Panc1 (cell line): ENCODE measurements around the gene TRAPPC10. TPM values are rescaled to one million over a fixed set of nuclear protein-coding genes. Genes with fewer than 3 reads are reported as not detected.
"Not testable (repeated sequence)": the region's sequence is repeated elsewhere in the genome, so short reads cannot be mapped to it uniquely, and the experiment has no call there.

ENCODE experiments used
- ATAC-seq: fragments of 200-7000 bp; cut with Tn5 transposase; 2 replicates; pipeline ENCODE4 v1.9.1; 2020; ENCODE audit warnings: mild to moderate bottlenecking, moderate library complexity
- BruUV-seq: library from RNA; stranded (reverse); fragments of 400-500 nt; replicated peaks from 2 replicates; lab custom pipeline; 2021; lab: Mats Ljungman, UMichigan
- CTCF ChIA-PET: fragments of 300-600 bp; sonication (Branson Sonifier 250); formaldehyde crosslinking; loops from one replicate; lab custom pipeline; 2022; ENCODE audit warnings: antibody characterized with exemption; lab: Charles Lee
- POLR2A ChIA-PET: fragments of 300-600 bp; sonication (Branson Sonifier 250); formaldehyde crosslinking; loops from one replicate; lab custom pipeline; 2022; ENCODE audit warnings: antibody characterized with exemption; lab: Charles Lee
- DNase-seq: peaks from one replicate; pipeline ENCODE4 v3.0.0-alpha.2; 2010; ENCODE audit warnings: low read depth, low spot score
- H3K27ac ChIP-seq: 2 replicates; pipeline ENCODE4 v1.5.1; 2011; ENCODE audit warnings: mild to moderate bottlenecking, low read length, inconsistent platforms
- H3K27me3 ChIP-seq: fragments of 200-500 bp; sonication (Bioruptor generic); 2 replicates; pipeline ENCODE4 v1.6.0; 2014; ENCODE audit warnings: low read length, inconsistent platforms; ENCODE audit not compliant: control insufficient read depth, insufficient read depth
- H3K36me3 ChIP-seq: fragments of 200-500 bp; sonication (Bioruptor generic); 2 replicates; pipeline ENCODE4 v1.5.1; 2014; ENCODE audit warnings: inconsistent platforms, mild to moderate bottlenecking, low read length, moderate library complexity; ENCODE audit not compliant: control insufficient read depth, insufficient read depth
- H3K4me1 ChIP-seq: 2 replicates; pipeline ENCODE4 v1.5.1; 2011; ENCODE audit warnings: inconsistent platforms, mild to moderate bottlenecking, low read length, moderate library complexity; ENCODE audit not compliant: control insufficient read depth, insufficient read depth
- H3K4me3 ChIP-seq, 2 experiments: 2 replicates each; pipeline ENCODE4 v1.5.1; 2011 to 2012; ENCODE audit warnings: low read depth in 2 of 2, low read length in 2 of 2, mild to moderate bottlenecking in 2 of 2, inconsistent platforms in 1 of 2, moderate library complexity in 1 of 2
- H3K9me3 ChIP-seq: fragments of 200-500 bp; sonication (Bioruptor generic); 2 replicates; pipeline ENCODE4 v1.5.1; 2014; ENCODE audit warnings: low read depth, mild to moderate bottlenecking, inconsistent platforms, low read length, moderate library complexity; ENCODE audit not compliant: control insufficient read depth, insufficient read depth
- in situ Hi-C: cut with HindIII; loops from 2 replicates; pipeline ENCODE4 v1.10.0; 2016; ENCODE audit warnings: low sequenced_read_pairs, low pct_unique_long_range_greater_than_20kb
- intact Hi-C: fragments of 100-400 bp; cut with micrococcal nuclease; formaldehyde crosslinking; loops from one replicate; pipeline ENCODE4 v1.10.0; 2022; ENCODE audit not compliant: unreplicated experiment
- total RNA-seq: library from RNA; stranded (reverse); gene quantifications from one replicate; pipeline ENCODE4 v1.2.1, GENCODE V29; 2021; ENCODE audit not compliant: unreplicated experiment

The TRAPPC10 gene
- total RNA-seq, 1 experiment from 2014 or later: 34.5 TPM

DNA sequence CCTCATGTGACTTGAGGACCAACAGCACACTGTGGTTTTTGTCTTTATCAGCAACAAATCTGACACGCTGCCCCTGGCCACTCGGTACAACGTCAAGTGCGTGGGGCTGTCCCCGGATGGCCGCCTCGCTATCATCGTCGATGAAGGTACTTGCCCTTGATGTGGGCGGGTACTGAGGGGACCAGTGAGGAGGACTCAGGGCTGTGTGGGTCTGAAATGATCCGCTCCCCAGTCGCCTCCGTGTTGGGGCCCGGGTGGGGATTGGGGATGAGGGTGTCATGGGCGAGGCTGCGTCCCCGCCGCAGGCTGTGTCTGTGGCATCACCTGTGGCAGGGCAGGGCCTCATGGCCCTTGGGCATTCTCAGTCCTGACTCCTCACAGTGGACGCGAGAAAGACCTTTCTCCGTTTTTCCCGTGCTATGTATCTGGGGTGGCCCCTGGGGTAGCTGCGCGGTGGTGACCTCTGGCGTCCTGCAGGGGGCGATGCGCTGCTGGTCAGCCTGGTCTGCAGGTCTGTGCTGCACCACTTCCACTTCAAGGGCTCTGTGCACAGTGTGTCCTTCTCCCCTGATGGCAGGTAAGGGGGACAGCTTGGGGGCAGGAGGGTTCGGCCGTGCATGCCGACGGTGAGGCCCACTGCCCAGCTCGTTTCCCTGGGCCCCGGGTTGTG, 101.7 kb downstream of the TRAPPC10 start:
- H3K4me3 ChIP-seq, H3K27me3 ChIP-seq, H3K36me3 ChIP-seq, DNase-seq, ATAC-seq, in situ Hi-C loops, intact Hi-C loops, H3K4me1 ChIP-seq, H3K9me3 ChIP-seq, CTCF ChIA-PET, BruUV-seq, POLR2A ChIA-PET, H3K27ac ChIP-seq: not testable (repeated sequence)

DNA sequence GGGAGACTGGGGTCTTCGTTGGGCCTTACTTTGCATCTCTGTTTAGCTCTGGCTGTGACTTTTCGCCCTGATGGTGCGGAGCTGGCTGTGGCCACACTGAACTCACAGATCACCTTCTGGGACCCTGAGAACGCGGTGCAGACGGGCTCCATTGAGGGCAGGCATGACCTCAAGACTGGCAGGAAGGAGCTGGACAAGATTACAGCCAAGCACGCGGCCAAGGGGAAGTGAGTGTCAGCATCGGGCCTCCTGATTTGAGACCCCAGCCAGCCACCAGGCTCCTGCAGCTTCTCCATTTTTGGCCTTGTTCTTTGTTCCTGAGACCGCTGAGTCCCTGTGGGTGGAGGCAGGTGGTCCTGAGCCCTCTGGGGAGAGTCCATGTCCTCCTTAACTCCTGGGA, 110.0 kb downstream of the TRAPPC10 start:
- H3K9me3 ChIP-seq, H3K27me3 ChIP-seq, BruUV-seq, intact Hi-C loops, H3K27ac ChIP-seq, ATAC-seq, H3K4me3 ChIP-seq, DNase-seq, POLR2A ChIA-PET, H3K4me1 ChIP-seq, CTCF ChIA-PET, H3K36me3 ChIP-seq, in situ Hi-C loops: not testable (repeated sequence)

DNA sequence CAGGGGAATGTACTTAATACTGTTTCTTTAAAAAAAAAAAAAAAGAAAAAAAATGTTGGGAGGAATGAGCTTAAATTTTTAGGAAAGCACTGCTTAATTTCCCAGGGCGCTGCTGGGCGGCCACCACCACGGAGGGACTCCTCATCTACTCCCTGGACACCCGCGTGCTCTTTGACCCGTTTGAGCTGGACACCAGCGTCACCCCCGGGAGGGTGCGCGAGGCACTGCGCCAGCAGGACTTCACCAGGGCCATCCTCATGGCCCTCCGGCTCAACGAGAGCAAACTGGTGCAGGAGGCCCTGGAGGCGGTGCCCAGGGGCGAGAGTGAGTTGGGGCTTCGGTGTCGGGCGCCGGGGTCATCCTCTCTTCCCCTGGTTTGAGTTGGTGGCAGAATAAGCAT, 115.7 kb downstream of the TRAPPC10 start:
- intact Hi-C loops, ATAC-seq, H3K36me3 ChIP-seq, H3K4me3 ChIP-seq, in situ Hi-C loops, H3K27ac ChIP-seq, DNase-seq, H3K9me3 ChIP-seq, BruUV-seq, H3K4me1 ChIP-seq, H3K27me3 ChIP-seq, CTCF ChIA-PET, POLR2A ChIA-PET: not testable (repeated sequence)

DNA sequence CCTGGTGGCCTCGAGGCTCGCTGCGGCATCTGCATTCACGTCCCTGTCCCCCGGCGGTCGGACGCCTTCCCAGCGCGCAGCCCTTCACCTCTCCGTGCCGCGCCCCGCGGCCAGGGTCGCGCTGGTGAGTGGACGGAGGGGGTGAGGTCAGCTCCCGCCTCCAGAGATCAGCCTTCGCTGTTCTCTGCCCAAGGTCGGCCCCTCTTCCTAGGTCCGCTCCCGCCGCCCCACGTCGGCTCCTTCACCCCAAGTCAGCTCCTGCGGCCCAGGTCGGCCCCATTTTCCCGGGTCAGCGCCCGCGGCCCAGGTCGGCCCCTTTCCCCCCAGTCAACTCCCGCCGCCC, 121.6 kb downstream of the TRAPPC10 start:
- H3K4me3 ChIP-seq, BruUV-seq, in situ Hi-C loops, H3K27ac ChIP-seq, ATAC-seq, H3K27me3 ChIP-seq, DNase-seq, CTCF ChIA-PET, intact Hi-C loops, H3K4me1 ChIP-seq, H3K9me3 ChIP-seq, H3K36me3 ChIP-seq, POLR2A ChIA-PET: not testable (repeated sequence)

DNA sequence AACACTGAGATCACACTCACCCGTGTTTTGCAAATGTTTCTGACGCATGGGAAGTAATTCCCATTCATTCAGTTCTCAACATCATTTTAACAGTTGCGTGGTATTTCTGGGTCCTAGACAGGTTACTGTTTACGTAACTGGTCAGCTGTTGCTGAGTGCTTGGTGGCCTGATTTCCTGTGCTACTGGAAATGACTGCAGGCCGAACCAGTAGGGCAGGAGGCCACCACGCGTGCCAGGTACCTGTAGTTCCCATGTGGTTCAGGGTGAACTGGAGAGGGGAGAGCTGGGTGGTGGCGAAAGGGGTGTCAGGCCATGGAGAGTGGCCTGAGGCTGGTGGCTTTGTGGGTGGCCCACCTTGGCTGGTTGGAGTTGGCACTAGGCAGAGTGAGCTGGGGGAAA, 122.6 kb downstream of the TRAPPC10 start:
- H3K9me3 ChIP-seq, in situ Hi-C loops, POLR2A ChIA-PET, intact Hi-C loops, H3K36me3 ChIP-seq, BruUV-seq, H3K4me3 ChIP-seq, ATAC-seq, H3K27me3 ChIP-seq, H3K4me1 ChIP-seq, CTCF ChIA-PET, DNase-seq, H3K27ac ChIP-seq: not testable (repeated sequence)

DNA sequence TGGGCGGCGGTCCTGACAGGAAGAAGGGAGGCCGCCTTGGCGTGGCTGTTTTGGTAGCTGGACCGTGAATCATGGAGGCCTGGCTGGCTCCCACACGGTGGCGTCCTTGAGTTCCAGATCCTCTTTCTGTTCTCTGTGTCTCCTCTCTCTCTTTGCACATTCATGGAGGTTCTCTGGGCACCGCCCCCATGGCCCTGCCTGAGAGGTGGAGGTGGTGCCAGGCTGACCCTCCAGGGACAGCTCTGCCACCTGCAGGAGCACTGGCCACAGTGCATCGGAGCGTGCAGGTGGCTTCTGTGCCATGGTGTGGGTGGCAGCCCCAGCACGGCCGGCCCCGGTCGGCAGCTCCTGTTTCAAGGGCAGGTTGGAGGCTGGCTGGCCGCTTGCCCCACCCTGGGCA, 125.9 kb downstream of the TRAPPC10 start:
- H3K27ac ChIP-seq, DNase-seq, in situ Hi-C loops, H3K36me3 ChIP-seq, intact Hi-C loops, H3K9me3 ChIP-seq, H3K4me1 ChIP-seq, POLR2A ChIA-PET, H3K27me3 ChIP-seq, CTCF ChIA-PET, H3K4me3 ChIP-seq, BruUV-seq: not testable (repeated sequence)
- peak; percentile 65; the same call in 1 of the 2 replicates for ATAC-seq

DNA sequence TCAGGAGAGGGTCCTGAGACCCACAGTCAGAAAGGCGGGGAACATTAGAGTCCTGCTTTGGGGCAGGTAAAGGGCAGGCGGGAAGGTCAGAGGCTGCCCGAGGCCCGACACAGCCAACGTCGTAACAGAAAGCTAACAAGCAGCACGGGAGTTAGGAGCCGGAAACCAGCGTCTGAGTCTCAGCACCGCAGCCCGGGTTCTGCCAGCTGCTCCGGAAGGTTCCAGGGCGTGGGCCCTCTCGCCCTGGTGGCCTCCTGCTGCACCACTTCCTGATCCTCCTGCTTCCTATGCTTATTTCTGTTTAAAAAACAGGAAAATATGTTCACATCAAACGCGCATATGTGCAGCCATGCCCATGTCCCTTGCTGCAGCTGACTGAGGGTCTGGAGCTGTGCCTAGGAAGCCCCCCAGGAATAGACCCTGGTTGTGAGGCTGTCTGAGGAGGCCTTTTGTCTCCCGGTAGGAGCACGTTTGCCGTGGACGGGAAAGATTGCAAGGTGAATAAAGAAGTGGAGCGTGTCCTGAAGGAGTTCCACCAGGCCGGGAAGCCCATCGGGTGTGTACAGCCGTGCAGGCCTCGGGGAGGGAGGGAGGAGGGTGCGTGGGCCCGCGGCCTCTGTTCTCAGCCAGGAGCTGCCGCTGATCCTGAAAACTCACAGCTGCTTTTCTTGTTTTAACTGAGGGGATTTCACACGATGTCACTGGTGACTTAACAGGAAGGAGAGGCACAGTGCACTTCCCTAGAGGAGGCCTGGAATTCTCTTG, 127.9 kb downstream of the TRAPPC10 start:
- H3K27ac ChIP-seq, BruUV-seq, intact Hi-C loops, in situ Hi-C loops, POLR2A ChIA-PET, CTCF ChIA-PET, H3K27me3 ChIP-seq, H3K4me1 ChIP-seq, H3K4me3 ChIP-seq, ATAC-seq, H3K36me3 ChIP-seq, DNase-seq, H3K9me3 ChIP-seq: not testable (repeated sequence)
